RWPE2 (cell line): Measurements from ENCODE around the gene ZIC4.

Source experiments
- ATAC-seq: fragments of 200-7000 bp; cut with Tn5 transposase; 3 replicates; pipeline ENCODE4 v1.9.1; 2021; ENCODE audit warnings: low read depth
- DNase-seq: peaks from one replicate; pipeline ENCODE4 v3.0.0-alpha.2; 2020; ENCODE audit warnings: low spot score
- H3K27ac ChIP-seq: fragments of 450-650 bp; 2 replicates; pipeline ENCODE4 v1.5.1; 2017; ENCODE audit warnings: mild to moderate bottlenecking; ENCODE audit not compliant: poor library complexity, severe bottlenecking
- H3K27me3 ChIP-seq: fragments of 250-450 bp; sonication (Bioruptor Pico); 2 replicates; pipeline ENCODE4 v1.5.1; 2021; ENCODE audit warnings: mild to moderate bottlenecking, moderate library complexity; ENCODE audit not compliant: insufficient read depth, poor library complexity, severe bottlenecking
- H3K36me3 ChIP-seq: fragments of 250-450 bp; sonication (Bioruptor Pico); 2 replicates; pipeline ENCODE4 v1.5.1; 2020; ENCODE audit warnings: low read depth, mild to moderate bottlenecking, moderate library complexity
- H3K4me1 ChIP-seq: fragments of 250-450 bp; sonication (Bioruptor Pico); 2 replicates; pipeline ENCODE4 v1.5.1; 2021; ENCODE audit warnings: mild to moderate bottlenecking, moderate library complexity; ENCODE audit not compliant: insufficient read depth, poor library complexity, severe bottlenecking
- H3K4me3 ChIP-seq: fragments of 250-450 bp; sonication (Bioruptor Pico); 2 replicates; pipeline ENCODE4 v1.5.1; 2021; ENCODE audit warnings: mild to moderate bottlenecking, moderate library complexity; ENCODE audit not compliant: severe bottlenecking
- H3K9me3 ChIP-seq: fragments of 250-450 bp; sonication (Bioruptor Pico); 2 replicates; pipeline ENCODE4 v1.5.1; 2021; ENCODE audit warnings: mild to moderate bottlenecking, moderate library complexity; ENCODE audit not compliant: severe bottlenecking
- CTCF ChIP-seq: fragments of 450-650 bp; IDR thresholded peaks from one replicate; pipeline ENCODE4 v1.5.1; 2017; ENCODE audit warnings: mild to moderate bottlenecking, moderate library complexity; ENCODE audit not compliant: poor library complexity, severe bottlenecking

Gene ZIC4

GRCh38 chr3:147387885-147388699 is 18.3 kb downstream of the ZIC4 start:
- DNase-seq: no peak
- H3K4me3 ChIP-seq: no peak overlapping the region
- peaks cover 100% of the 10 kb centered on the region for H3K27me3 ChIP-seq

GRCh38 chr3:147387291-147387884 is 19.0 kb downstream of the ZIC4 start:
- Histone ChIP-seq H3K4me3 (no peak overlapping the region), H3K9me3 (peaks cover 4% of the 10 kb centered on the region), H3K27ac (no peak overlapping the region), H3K36me3 (no peaks in the 10 kb centered on the region), H3K4me1 (no peaks in the 10 kb centered on the region), H3K27me3 (peaks cover 100% of the 10 kb centered on the region)
- ATAC-seq (no peak), DNase-seq (no peak)
- no peak for TF ChIP-seq CTCF

More at GRCh38 chr3:147387885-147388699, 18.3 kb downstream of the ZIC4 start:
- H3K9me3 ChIP-seq: peaks cover 4% of the 10 kb centered on the region
- H3K4me1 ChIP-seq: no peaks in the 10 kb centered on the region
- ATAC-seq: no peak
- TF ChIP-seq CTCF: no peak
- no peaks in the 10 kb centered on the region for H3K36me3 ChIP-seq
- no peak overlapping the region for H3K27ac ChIP-seq

- no peak for ATAC-seq
- no peaks in the 10 kb centered on the region for H3K9me3 ChIP-seq
- H3K4me3 ChIP-seq: no peak overlapping the region
- peaks cover 99% of the 10 kb centered on the region for H3K27me3 ChIP-seq
- TF ChIP-seq CTCF: no peak
- H3K4me1 ChIP-seq: no peaks in the 10 kb centered on the region
- no peak for DNase-seq
- H3K36me3 ChIP-seq: no peaks in the 10 kb centered on the region
- H3K27ac ChIP-seq: no peak overlapping the region
Measured at GRCh38 chr3:147385059-147386012, 21.0 kb downstream of the ZIC4 start.

GRCh38 chr3:147384210-147385058 is 21.9 kb downstream of the ZIC4 start:
- Histone ChIP-seq H3K27ac (no peak overlapping the region), H3K36me3 (no peaks in the 10 kb centered on the region), H3K4me1 (no peaks in the 10 kb centered on the region), H3K9me3 (no peaks in the 10 kb centered on the region), H3K4me3 (no peak overlapping the region), H3K27me3 (peaks cover 99% of the 10 kb centered on the region)
- ATAC-seq: no peak
- no peak for TF ChIP-seq CTCF
- DNase-seq: no peak
